Central memory CD4-positive, alpha-beta T cell (primary cell): ENCODE measurements around the gene METTL9.
"Not testable (repeated sequence)": the region's sequence is repeated elsewhere in the genome, so short reads cannot be mapped to it uniquely, and the experiment has no call there.

Source experiments
- DNase-seq: peaks from one replicate; pipeline ENCODE4 v3.0.0; 2022

Gene METTL9

GRCh38 chr16:21611198-21611555, 11.8 kb downstream of the METTL9 start:
- DNase-seq = no peak

GRCh38 chr16:21611556-21612384, 12.4 kb downstream of the METTL9 start:
- DNase-seq = no peak

GRCh38 chr16:21613361-21613760, 14.0 kb downstream of the METTL9 start:
- no peak for DNase-seq

- DNase-seq = no peak
Measured at GRCh38 chr16:21613781-21614180, 14.4 kb downstream of the METTL9 start.

GRCh38 chr16:21614896-21615295, 15.5 kb downstream of the METTL9 start:
- no peak for DNase-seq

- no peak for DNase-seq
Measured at GRCh38 chr16:21617607-21618006, 18.2 kb downstream of the METTL9 start.

GRCh38 chr16:21618281-21618680, 18.9 kb downstream of the METTL9 start:
- DNase-seq = no peak

- no peak for DNase-seq
Measured at GRCh38 chr16:21619765-21620425, 20.5 kb downstream of the METTL9 start.

- DNase-seq = no peak
Measured at GRCh38 chr16:21620592-21620991, 21.2 kb downstream of the METTL9 start.

- DNase-seq = no peak
Measured at GRCh38 chr16:21622545-21622944, 23.2 kb downstream of the METTL9 start.

GRCh38 chr16:21625026-21625425, 25.6 kb downstream of the METTL9 start:
- no peak for DNase-seq

GRCh38 chr16:21626659-21627277, 27.4 kb downstream of the METTL9 start:
- DNase-seq = peak; percentile 42

GRCh38 chr16:21628121-21628726, 28.8 kb downstream of the METTL9 start:
- no peak for DNase-seq

GRCh38 chr16:21628772-21629171, 29.4 kb downstream of the METTL9 start:
- no peak for DNase-seq

- not testable (repeated sequence) for DNase-seq
Measured at GRCh38 chr16:21629616-21630539, 30.5 kb downstream of the METTL9 start.

GRCh38 chr16:21630866-21631265, 31.5 kb downstream of the METTL9 start:
- not testable (repeated sequence) for DNase-seq

- not testable (repeated sequence) for DNase-seq
Measured at GRCh38 chr16:21631376-21631775, 32.0 kb downstream of the METTL9 start.

- DNase-seq = not testable (repeated sequence)
Measured at GRCh38 chr16:21631951-21632575, 32.7 kb downstream of the METTL9 start.

GRCh38 chr16:21634216-21634615, 34.8 kb downstream of the METTL9 start:
- DNase-seq = no peak

- DNase-seq = not testable (repeated sequence)
Measured at GRCh38 chr16:21635694-21636093, 36.3 kb downstream of the METTL9 start.
